ENCODE data around the gene SFT2D2.
A peak's percentile ranks its signal among the peaks of the same experiment; 100 is the strongest.
"Not testable (repeated sequence)": the region's sequence is repeated elsewhere in the genome, so short reads cannot be mapped to it uniquely, and the experiment has no call there.

SFT2D2 gene

GRCh38 chr1:168225476-168226190 is at the start of gene SFT2D2:
TSS of gene SFT2D2 (plus strand) at chr1:168226004. CDS start at chr1:168226080, 76 bp downstream.
- peak; percentile 75 to 83 for DNase-seq (ENCODE audit: low spot score in 2 of 2)
- Histone ChIP-seq H3K9me3 (no peaks in the 10 kb centered on the region), H3K27me3 (ENCODE audit: low read depth) (no peaks in the 10 kb centered on the region), H3K4me1 (peaks cover 13% of the 10 kb centered on the region), H3K4me3 (peak within 1 kb of the TSS; percentile 86), H3K36me3 (replicated peaks) (peaks cover 7% of the 10 kb centered on the region; the same call in 1 of the 2 replicates)
- in situ Hi-C loops (cut with MboI; ENCODE audit: low sequenced_read_pairs), result no loop called here

GRCh38 chr1:168178227-168178637 is 47.6 kb upstream of the SFT2D2 start:
- Histone ChIP-seq H3K27me3 (ENCODE audit: low read depth) (no peaks in the 10 kb centered on the region), H3K9me3 (no peaks in the 10 kb centered on the region; the same call in 1 of the 2 replicates), H3K36me3 (replicated peaks) (no peaks in the 10 kb centered on the region), H3K4me3 (peak overlapping the region; percentile 82), H3K4me1 (peaks cover 9% of the 10 kb centered on the region)
- in situ Hi-C loops (cut with MboI; ENCODE audit: low sequenced_read_pairs), result no loop called here
- DNase-seq (ENCODE audit: low spot score in 2 of 2), result no peak

- H3K36me3 ChIP-seq (replicated peaks), result no peaks in the 10 kb centered on the region
- peak within 1 kb of the TSS; percentile 82 for H3K4me3 ChIP-seq
- H3K27me3 ChIP-seq (ENCODE audit: low read depth), result no peaks in the 10 kb centered on the region
- in situ Hi-C loops (cut with MboI; ENCODE audit: low sequenced_read_pairs), result no loop called here
- peak; percentile 96 for DNase-seq (ENCODE audit: low spot score in 2 of 2)
- peaks cover 9% of the 10 kb centered on the region for H3K4me1 ChIP-seq
- H3K9me3 ChIP-seq, result no peaks in the 10 kb centered on the region; the same call in 1 of the 2 replicates
These were observed 47.0 kb upstream of the SFT2D2 start, which contains the start of gene TIPRL for GRCh38 chr1:168178638-168179437. TSS of gene TIPRL (plus strand) at chr1:168178962. CDS start at chr1:168179078, 116 bp downstream.

GRCh38 chr1:168179438-168180147 is 46.2 kb upstream of the SFT2D2 start:
- H3K27me3 ChIP-seq (ENCODE audit: low read depth), result no peaks in the 10 kb centered on the region
- in situ Hi-C loops (cut with MboI; ENCODE audit: low sequenced_read_pairs), result no loop called here
- no peaks in the 10 kb centered on the region for H3K9me3 ChIP-seq
- H3K4me1 ChIP-seq, result peaks cover 9% of the 10 kb centered on the region
- DNase-seq (ENCODE audit: low spot score in 2 of 2), result peak; percentile 16 to 17
- H3K36me3 ChIP-seq (replicated peaks), result no peaks in the 10 kb centered on the region; the same call in 1 of the 2 replicates
- peak overlapping the region; percentile 82 for H3K4me3 ChIP-seq

- no peak for DNase-seq (ENCODE audit: low spot score in 2 of 2)
- Histone ChIP-seq H3K27me3 (ENCODE audit: low read depth) (no peaks in the 10 kb centered on the region), H3K4me1 (peaks cover 9% of the 10 kb centered on the region), H3K4me3 (peak overlapping the region; percentile 82), H3K9me3 (no peaks in the 10 kb centered on the region), H3K36me3 (replicated peaks) (no peaks in the 10 kb centered on the region; the same call in 1 of the 2 replicates)
- in situ Hi-C loops (cut with MboI; ENCODE audit: low sequenced_read_pairs), result no loop called here
These were observed 45.7 kb upstream of the SFT2D2 start for GRCh38 chr1:168180148-168180524.

- H3K9me3 ChIP-seq; in situ Hi-C loops (cut with MboI; ENCODE audit: low sequenced_read_pairs); H3K4me3 ChIP-seq; H3K36me3 ChIP-seq (replicated peaks); DNase-seq (ENCODE audit: low spot score in 2 of 2); H3K4me1 ChIP-seq; H3K27me3 ChIP-seq (ENCODE audit: low read depth): not testable (repeated sequence)
These were observed 44.6 kb upstream of the SFT2D2 start for GRCh38 chr1:168181063-168181720.

GRCh38 chr1:168187177-168187576 is 38.6 kb upstream of the SFT2D2 start:
- DNase-seq (ENCODE audit: low spot score in 2 of 2), result no peak
- Histone ChIP-seq H3K4me3 (no peak overlapping the region), H3K36me3 (replicated peaks) (peaks cover 13% of the 10 kb centered on the region; the same call in 1 of the 2 replicates), H3K4me1 (peaks cover 4% of the 10 kb centered on the region; the same call in 1 of the 2 replicates), H3K9me3 (no peaks in the 10 kb centered on the region), H3K27me3 (ENCODE audit: low read depth) (no peaks in the 10 kb centered on the region)
- in situ Hi-C loops (cut with MboI; ENCODE audit: low sequenced_read_pairs), result no loop called here

- Histone ChIP-seq H3K9me3 (no peaks in the 10 kb centered on the region), H3K4me1 (peaks cover 4% of the 10 kb centered on the region; the same call in 1 of the 2 replicates), H3K36me3 (replicated peaks) (peaks cover 13% of the 10 kb centered on the region), H3K4me3 (no peak overlapping the region), H3K27me3 (ENCODE audit: low read depth) (no peaks in the 10 kb centered on the region)
- DNase-seq (ENCODE audit: low spot score in 2 of 2), result no peak
- in situ Hi-C loops (cut with MboI; ENCODE audit: low sequenced_read_pairs), result no loop called here
These were observed 35.4 kb upstream of the SFT2D2 start for GRCh38 chr1:168190403-168190802.

GRCh38 chr1:168195199-168196135 is 30.3 kb upstream of the SFT2D2 start:
- Histone ChIP-seq H3K9me3 (no peaks in the 10 kb centered on the region), H3K4me1 (no peaks in the 10 kb centered on the region; the same call in 1 of the 2 replicates), H3K27me3 (ENCODE audit: low read depth) (no peaks in the 10 kb centered on the region), H3K36me3 (replicated peaks) (peaks cover 24% of the 10 kb centered on the region), H3K4me3 (no peak overlapping the region)
- no peak for DNase-seq (ENCODE audit: low spot score in 2 of 2)
- in situ Hi-C loops (cut with MboI; ENCODE audit: low sequenced_read_pairs), result no loop called here

- Histone ChIP-seq H3K36me3 (replicated peaks) (peaks cover 16% of the 10 kb centered on the region), H3K27me3 (ENCODE audit: low read depth) (no peaks in the 10 kb centered on the region), H3K9me3 (no peaks in the 10 kb centered on the region), H3K4me3 (no peak overlapping the region), H3K4me1 (no peaks in the 10 kb centered on the region)
- in situ Hi-C loops (cut with MboI; ENCODE audit: low sequenced_read_pairs), result no loop called here
- DNase-seq (ENCODE audit: low spot score in 2 of 2), result no peak
These were observed 26.7 kb upstream of the SFT2D2 start for GRCh38 chr1:168199056-168199455.

- in situ Hi-C loops (cut with MboI; ENCODE audit: low sequenced_read_pairs), result no loop called here
- Histone ChIP-seq H3K27me3 (ENCODE audit: low read depth) (no peaks in the 10 kb centered on the region), H3K4me1 (no peaks in the 10 kb centered on the region), H3K36me3 (replicated peaks) (peaks cover 11% of the 10 kb centered on the region), H3K4me3 (no peak overlapping the region), H3K9me3 (no peaks in the 10 kb centered on the region)
- DNase-seq (ENCODE audit: low spot score in 2 of 2), result no peak
These were observed 22.7 kb upstream of the SFT2D2 start for GRCh38 chr1:168202941-168203654.

- Histone ChIP-seq H3K27me3 (ENCODE audit: low read depth) (no peaks in the 10 kb centered on the region), H3K9me3 (no peaks in the 10 kb centered on the region), H3K4me3 (no peak overlapping the region), H3K36me3 (replicated peaks) (no peaks in the 10 kb centered on the region; the same call in 1 of the 2 replicates), H3K4me1 (no peaks in the 10 kb centered on the region)
- DNase-seq (ENCODE audit: low spot score in 2 of 2), result no peak
- in situ Hi-C loops (cut with MboI; ENCODE audit: low sequenced_read_pairs), result no loop called here
These were observed 19.7 kb upstream of the SFT2D2 start for GRCh38 chr1:168206111-168206510.
